SKM-1 treated with dmso at 0.1 percent for 144 hours (cell line): ENCODE data around the gene LILRA2.
"Not testable (repeated sequence)": the region's sequence is repeated elsewhere in the genome, so short reads cannot be mapped to it uniquely, and the experiment has no call there.

Source experiments
- DNase-seq: peaks from one replicate; lab custom pipeline; 2025; ENCODE audit not compliant: unreplicated experiment; lab: John Stamatoyannopoulos, UW

Gene LILRA2

GRCh38 chr19:54608792-54609191 lies 35.2 kb downstream of the LILRA2 start:
- no peak for DNase-seq

- DNase-seq = no peak
Measured at GRCh38 chr19:54609356-54609791, 35.8 kb downstream of the LILRA2 start.

GRCh38 chr19:54612428-54612827 lies 38.8 kb downstream of the LILRA2 start:
- no peak for DNase-seq

- DNase-seq = no peak
Measured at GRCh38 chr19:54614726-54615125, 41.1 kb downstream of the LILRA2 start.

- DNase-seq = no peak
Measured at GRCh38 chr19:54616057-54616456, 42.5 kb downstream of the LILRA2 start.

- no peak for DNase-seq
Measured at GRCh38 chr19:54616821-54617560, 43.4 kb downstream of the LILRA2 start.

GRCh38 chr19:54620464-54620863 lies 46.9 kb downstream of the LILRA2 start:
- no peak for DNase-seq

GRCh38 chr19:54622431-54622830 lies 48.8 kb downstream of the LILRA2 start:
- no peak for DNase-seq

GRCh38 chr19:54624234-54624633 lies 50.6 kb downstream of the LILRA2 start:
- DNase-seq = not testable (repeated sequence)

- DNase-seq = not testable (repeated sequence)
Measured at GRCh38 chr19:54624934-54625730, 51.5 kb downstream of the LILRA2 start.

- no peak for DNase-seq
Measured at GRCh38 chr19:54626757-54627156, 53.2 kb downstream of the LILRA2 start.

GRCh38 chr19:54627912-54628311 lies 54.3 kb downstream of the LILRA2 start:
- DNase-seq = not testable (repeated sequence)

GRCh38 chr19:54630262-54630661 lies 56.7 kb downstream of the LILRA2 start, which contains the start of gene LILRB1:
Gene LILRB1, plus strand, starts transcription at chr19:54630484. Its CDS starts 590 bp downstream, at chr19:54631074.
- peak; percentile 0 for DNase-seq

- DNase-seq = no peak
Measured at GRCh38 chr19:54630782-54631181, 57.2 kb downstream of the LILRA2 start.

GRCh38 chr19:54631489-54632337 lies 58.1 kb downstream of the LILRA2 start:
- DNase-seq = not testable (repeated sequence)

GRCh38 chr19:54632517-54632916 lies 58.9 kb downstream of the LILRA2 start:
- not testable (repeated sequence) for DNase-seq

GRCh38 chr19:54633401-54633800 lies 59.8 kb downstream of the LILRA2 start:
- DNase-seq = no peak

- DNase-seq = not testable (repeated sequence)
Measured at GRCh38 chr19:54636081-54636480, 62.5 kb downstream of the LILRA2 start.

GRCh38 chr19:54638683-54639082 lies 65.1 kb downstream of the LILRA2 start:
- DNase-seq = no peak
